NCI-H1417 (cell line): ENCODE measurements around the gene SLC25A33.
"Not testable (repeated sequence)": the region's sequence is repeated elsewhere in the genome, so short reads cannot be mapped to it uniquely, and the experiment has no call there.

Experiments used
- DNase-seq, 3 experiments: peaks; one replicate each; lab custom pipeline; 2025; lab: John Stamatoyannopoulos, UW

Gene SLC25A33

DNA sequence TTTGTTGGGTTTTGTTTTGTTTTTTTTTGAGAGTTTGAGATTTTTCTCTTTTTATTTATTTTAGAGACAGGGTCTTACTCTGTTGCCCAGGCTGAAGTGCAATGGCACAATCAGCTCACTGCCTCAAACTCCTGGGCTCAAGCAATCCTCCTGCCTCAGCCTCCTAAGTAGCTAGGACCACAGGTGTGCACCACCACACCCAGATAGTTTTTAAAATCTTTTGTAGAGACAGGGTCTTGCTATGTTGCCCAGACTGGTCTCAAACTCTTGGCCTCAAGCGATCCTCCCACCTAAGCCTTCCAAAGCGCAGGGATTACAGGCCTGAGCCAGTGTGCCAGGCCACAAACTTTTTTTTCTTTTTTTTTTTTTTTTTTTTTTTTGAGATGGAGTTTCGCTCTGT lies 85.8 kb downstream of the SLC25A33 start:
- not testable (repeated sequence) for DNase-seq

- DNase-seq, result no peak
These were observed 86.9 kb downstream of the SLC25A33 start for GRCh38 chr1:9626201-9626608.

GRCh38 chr1:9628541-9629444 lies 89.5 kb downstream of the SLC25A33 start:
- no peak for DNase-seq

- DNase-seq, result no peak
These were observed 90.4 kb downstream of the SLC25A33 start for GRCh38 chr1:9629445-9630201.

DNA sequence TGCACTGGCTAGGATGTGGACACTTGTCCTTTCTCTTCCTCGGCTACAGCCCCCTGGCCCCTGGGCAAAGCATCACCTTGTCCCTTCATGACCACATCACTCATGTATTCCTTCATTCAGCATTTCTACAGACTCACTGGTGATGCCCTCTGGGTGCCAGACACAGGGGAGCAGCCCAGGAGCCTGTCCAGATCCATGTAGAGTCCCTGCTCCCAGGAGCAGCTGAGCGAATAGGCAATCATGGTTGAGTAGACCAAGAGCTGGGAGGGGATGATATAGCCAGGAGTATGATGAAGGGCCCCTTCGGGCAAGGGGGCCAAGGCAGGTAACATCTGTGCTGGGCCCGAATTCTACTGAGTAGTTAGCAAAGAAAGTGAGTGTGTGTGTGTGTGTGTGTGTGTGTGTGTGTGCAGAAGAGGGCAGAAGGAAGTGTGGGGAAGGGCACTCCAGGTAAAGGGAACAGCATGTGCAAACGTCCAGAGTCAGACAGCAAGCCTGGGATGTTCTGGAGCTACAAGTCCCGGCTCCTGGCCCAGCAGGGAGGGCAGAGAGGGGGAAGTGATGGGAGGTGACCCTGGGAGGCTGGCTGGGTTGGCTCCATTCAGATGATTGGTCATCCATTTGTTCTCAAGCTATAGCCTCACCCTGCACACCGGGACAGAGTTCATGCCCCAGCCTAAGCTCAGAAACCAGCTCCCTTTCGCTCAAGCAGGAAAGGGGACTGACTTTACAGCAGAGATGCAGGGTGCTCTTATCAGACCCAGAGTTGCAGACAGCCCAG lies 91.3 kb downstream of the SLC25A33 start:
- no peak for DNase-seq

GRCh38 chr1:9631613-9632012 lies 92.3 kb downstream of the SLC25A33 start:
- DNase-seq, result no peak

DNA sequence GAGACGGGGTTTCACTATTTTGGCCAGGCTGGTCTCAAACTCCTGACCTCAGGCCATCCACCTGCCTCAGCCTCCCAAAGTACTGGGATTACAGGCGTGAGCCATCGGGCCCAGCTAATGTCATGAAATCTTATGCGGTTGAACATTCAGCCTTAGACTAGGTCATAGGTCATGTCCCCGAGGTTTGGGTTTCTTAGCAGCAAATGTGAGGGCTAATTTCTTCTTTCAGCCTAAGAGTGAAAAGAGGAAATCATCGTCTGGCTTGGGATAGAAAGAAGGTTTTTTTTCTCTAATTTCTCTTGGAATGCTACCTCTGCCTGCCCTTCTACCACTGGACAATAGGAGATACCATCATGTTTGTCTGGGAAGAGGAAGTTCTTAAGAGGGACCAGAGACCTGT lies 94.2 kb downstream of the SLC25A33 start:
- no peak for DNase-seq

DNA sequence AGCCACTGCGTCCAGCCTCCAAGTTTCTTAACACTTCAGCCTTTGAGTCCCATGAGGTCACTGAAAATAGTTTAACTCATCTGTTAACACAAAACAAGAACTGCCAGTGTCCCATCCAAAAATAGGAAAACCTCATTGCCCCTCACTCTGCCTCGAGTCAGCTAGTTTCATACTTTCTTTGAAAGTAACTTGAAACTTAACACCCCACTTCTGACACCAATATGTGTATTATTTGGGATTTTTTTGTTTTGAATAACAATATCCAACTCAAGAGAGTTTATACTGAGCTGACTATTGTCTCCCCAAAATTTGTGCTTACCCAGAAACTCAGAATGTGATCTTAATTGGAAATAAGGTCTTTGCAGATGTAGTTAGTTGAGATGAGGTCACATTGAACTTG lies 95.3 kb downstream of the SLC25A33 start:
- no peak for DNase-seq
